ENCODE results near the gene PTPRE.

Gene PTPRE

GRCh38 chr10:128103229-128103714 lies 196.4 kb downstream of the PTPRE start:
- no peak for DNase-seq

DNA sequence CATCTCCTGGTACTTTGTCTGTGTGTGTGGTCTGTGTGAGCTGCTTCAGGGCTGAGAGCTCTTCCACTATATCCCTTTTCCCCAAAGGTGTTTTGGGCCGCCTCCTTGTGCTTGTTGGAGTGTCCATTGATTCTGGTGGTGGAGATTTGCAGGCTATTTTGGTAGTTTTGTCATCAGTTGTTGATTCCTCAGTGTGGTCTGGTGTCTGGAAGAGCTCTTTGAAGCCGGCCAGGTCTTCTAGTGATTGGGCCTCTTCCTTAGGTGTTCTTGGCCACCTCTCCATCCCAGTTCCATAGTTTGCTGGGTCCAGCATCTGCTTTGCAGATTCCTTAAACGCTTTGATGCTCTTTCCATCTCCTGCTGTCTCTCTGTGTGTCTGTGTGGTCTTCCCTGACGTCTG lies 198.5 kb downstream of the PTPRE start:
- DNase-seq = no peak

DNA sequence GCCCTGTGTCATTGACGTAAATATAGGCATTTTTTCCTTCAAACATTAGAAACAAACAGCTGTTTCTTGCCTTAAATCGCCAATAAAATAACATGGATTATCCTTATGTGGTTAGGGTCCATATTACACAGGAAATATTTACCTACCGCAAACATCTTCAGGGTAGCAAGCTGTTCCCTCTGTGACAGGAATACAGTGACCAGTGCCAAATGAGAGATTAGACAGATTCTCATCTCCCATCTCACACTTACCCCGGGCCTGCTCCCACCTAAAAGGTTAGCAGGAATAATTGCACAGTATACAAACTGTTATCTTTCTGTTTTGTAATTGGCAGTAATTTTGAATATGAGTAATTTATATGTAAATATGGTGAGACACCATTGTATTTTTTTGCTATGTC lies 202.8 kb downstream of the PTPRE start:
- DNase-seq = no peak

GRCh38 chr10:128110339-128110738 lies 203.4 kb downstream of the PTPRE start:
- no peak for DNase-seq

- DNase-seq = no peak
These were observed 204.8 kb downstream of the PTPRE start for GRCh38 chr10:128111696-128112095.

GRCh38 chr10:128113026-128113425 lies 206.1 kb downstream of the PTPRE start:
- DNase-seq = no peak

- no peak for DNase-seq
These were observed 208.0 kb downstream of the PTPRE start for GRCh38 chr10:128114901-128115300.

GRCh38 chr10:128115356-128115755 lies 208.5 kb downstream of the PTPRE start:
- no peak for DNase-seq

DNA sequence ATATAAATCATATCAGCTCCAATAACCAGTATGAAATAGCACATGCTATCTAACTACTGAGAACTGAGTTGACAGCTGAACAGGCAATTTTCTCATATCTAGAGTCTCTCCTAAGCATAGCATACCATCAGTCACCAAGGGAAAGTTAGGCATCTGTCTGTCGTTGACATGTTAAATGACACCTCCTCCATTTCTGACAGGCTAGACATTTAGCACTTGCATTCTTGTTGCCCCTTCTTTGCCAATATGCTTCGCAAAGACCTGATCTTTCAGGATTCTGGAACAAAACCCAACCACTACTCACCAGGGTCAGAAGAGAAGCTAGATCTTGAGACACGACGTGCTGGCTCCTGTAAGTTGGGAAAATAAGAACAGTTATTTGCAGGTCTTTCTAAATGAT lies 209.3 kb downstream of the PTPRE start:
- DNase-seq = no peak

DNA sequence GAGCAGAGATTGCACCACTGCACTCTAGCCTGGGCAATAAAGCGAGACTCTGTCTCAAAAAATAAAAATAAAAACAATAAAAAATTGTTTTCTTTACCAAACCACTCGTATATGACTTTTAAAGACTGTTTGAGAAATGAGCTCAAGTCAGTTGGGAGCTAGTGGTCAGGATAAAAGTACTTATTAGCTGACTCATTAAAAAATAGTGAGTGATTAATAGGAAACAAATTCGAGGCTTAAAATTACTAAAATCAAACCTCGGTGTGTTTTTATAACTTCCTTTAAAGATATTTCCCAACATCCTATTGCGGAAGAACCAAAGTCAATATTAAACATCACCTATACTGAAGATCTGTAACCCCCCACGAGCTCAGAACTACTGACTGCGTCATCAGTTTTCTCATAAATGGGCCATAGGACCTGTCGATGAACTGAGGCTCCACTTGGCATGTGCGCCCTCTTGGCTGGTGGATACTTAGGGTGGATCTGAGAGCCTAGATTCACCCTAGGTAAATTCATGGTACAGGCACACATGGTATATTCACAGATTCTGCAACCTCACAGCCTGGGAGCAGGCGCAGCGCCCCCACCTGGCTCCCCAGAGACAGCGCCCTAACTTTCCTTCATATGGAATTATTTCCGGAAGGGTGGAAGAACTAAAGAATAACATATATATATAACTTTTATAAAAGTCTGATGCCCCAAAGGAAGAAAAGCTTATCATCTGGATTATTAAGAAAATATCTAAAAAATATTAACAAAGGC lies 210.1 kb downstream of the PTPRE start:
- no peak for DNase-seq

GRCh38 chr10:128121750-128122412 lies 215.0 kb downstream of the PTPRE start:
- no peak for DNase-seq

DNA sequence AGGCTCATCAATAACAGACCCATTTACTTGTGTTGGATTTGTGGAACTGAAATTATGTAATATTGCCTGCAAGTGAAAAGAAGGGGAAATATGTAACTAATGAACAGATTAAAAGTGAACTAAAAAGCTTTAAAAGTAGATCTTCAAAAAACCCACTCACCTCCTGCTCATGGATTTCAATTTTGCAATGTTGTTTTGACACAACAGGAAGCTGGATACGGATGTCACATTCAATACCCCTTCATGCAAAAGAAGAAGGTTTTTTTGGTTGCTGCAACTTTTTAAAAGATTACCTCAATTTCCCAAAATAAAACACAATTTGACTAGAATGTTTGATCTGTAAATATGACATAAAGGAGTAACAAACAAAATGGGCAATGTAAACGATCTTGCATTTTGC lies 216.0 kb downstream of the PTPRE start:
- DNase-seq = no peak

DNA sequence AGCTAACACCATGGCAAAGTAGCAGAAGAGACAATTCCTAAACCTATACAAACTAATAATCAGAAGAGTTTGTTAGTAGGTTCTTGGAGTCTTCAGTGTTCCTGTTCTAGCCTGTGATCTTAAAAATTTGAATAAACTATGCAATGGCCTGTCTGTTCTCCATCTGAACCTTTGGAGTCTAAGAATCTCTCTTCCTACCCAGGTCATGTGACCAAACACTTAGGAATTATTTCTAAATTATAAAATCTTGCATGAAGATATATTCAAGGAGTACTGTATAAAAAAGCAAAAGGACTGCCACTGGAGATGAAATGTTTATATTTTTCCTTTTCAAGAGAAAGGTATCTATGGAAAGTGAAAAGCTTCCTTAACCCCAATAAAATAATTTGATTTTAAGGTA lies 216.9 kb downstream of the PTPRE start:
- no peak for DNase-seq

DNA sequence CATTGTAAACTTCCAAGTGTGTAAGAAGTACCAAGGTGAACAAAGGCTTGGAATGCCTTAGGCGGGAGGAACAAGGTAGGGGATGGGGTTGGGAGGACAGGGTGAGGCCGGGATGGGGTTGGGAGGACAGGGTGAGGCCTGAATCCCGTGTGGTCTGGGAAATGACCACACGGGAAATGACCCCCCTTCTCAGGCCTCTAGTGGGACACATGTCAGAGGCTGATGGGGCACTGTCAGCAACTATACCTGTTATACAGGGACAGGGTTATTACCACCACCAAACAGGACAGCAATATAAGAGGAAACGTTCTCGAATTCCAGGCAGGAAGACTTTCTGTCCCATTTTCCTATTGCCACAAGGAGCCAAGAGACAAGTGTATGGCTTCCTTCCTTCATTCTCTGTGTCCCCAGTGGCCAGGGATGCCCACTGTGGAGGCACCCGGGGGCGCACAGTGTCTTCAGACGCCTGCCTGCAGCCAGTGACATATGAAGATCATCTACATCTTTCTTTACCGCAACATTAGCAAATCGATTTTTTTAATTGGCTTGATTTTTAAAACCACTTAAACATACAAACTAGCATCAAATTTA lies 218.0 kb downstream of the PTPRE start:
- DNase-seq = no peak

GRCh38 chr10:128125416-128125943 lies 218.6 kb downstream of the PTPRE start:
- no peak for DNase-seq

DNA sequence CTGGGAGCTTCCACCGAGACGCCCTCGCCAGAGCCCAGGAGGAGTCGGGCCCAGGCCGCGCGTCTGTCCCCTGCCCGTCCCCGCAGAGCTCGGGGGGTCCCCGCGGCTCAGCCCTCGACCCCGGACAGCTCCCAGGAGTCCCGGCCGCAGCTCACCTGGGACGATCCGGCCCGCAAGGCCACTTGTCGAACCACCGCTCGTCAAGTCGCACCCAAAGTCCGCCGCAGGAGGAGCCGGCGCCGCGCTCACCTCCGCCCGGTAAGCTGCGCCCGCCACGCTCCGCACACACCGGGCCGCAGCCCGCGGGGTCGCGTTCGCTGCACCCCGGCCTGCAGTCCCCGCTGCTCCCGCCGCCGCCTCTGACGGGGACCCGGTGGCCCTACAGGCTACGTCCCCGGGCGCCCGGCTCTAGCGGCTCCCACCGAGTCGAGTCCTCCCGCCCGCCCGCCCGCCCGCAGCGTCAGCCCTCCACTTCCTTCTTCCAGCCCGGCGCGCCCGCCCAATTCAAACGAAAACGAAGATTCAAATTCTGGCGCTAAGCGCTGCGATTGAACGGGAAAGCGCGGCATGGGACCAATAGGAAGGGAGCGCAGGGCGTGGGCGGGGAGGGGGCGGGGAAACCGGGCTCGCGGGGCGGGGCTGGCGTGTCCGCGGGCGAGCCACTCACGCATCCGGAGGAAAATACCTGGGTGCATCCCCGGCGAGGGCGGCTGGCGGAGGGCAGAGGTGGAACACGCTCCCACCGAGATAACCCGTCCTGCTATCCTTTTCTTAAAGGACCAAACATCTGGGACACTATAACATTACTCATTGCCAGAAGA lies 219.3 kb downstream of the PTPRE start, which contains the start of gene MKI67:
Gene MKI67 (minus strand): TSS at position 480 of the 821 bp plus-strand sequence. CDS start 756 bp downstream, outside the sequence.
- DNase-seq = peak; percentile 71 to 76

- no peak for DNase-seq
These were observed 221.7 kb downstream of the PTPRE start for GRCh38 chr10:128128582-128128981.

DNA sequence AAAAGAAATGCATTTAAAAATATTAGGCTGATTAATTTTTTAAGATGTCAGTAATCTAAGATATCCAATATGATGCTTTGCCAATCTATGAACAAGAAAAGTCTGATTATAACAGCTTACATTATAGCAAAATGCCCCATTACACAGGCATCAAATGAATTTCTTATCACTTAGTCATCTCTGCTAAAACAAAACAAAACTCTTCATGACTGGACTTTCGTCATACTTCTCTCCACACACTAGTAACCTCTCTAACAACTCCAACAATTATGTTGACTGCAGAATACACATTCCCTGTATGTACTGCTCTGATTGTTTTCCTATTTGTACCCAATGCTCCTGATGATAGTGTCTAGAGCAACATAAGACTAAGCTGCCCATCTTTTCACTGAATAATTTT lies 223.1 kb downstream of the PTPRE start:
- peak in 1 of 2 experiments; percentile 39 for DNase-seq

All from SW 1271 (cell line).